Ascending aorta (tissue), 2 donors: ENCODE measurements around the gene GDF9. TPM values are rescaled to one million over a fixed set of nuclear protein-coding genes. Genes with fewer than 3 reads are reported as not detected.

Experiments
- DNase-seq, 2 donors: peaks; one replicate each; pipeline ENCODE4 v3.0.0-alpha.2; 2019; ENCODE audit warnings: low spot score in 2 of 2
- H3K27ac ChIP-seq, 2 donors: fragments of 200-600 bp; sonication (generic); one replicate each; pipeline ENCODE4 v1.5.1; 2016 to 2017; ENCODE audit warnings: mild to moderate bottlenecking in 1 of 2
- H3K27me3 ChIP-seq: fragments of 200-600 bp; sonication (generic); one replicate; pipeline ENCODE4 v1.5.1; 2017
- H3K36me3 ChIP-seq, 2 donors: fragments of 200-600 bp; sonication (generic); one replicate each; pipeline ENCODE4 v1.5.1; 2016
- H3K4me1 ChIP-seq, 2 donors: fragments of 200-600 bp; sonication (generic); one replicate each; pipeline ENCODE4 v1.5.1; 2016 to 2017; ENCODE audit warnings: mild to moderate bottlenecking in 1 of 2
- H3K4me3 ChIP-seq, 2 donors: fragments of 200-600 bp; sonication (generic); one replicate each; pipeline ENCODE4 v1.5.1; 2016 to 2017; ENCODE audit warnings: mild to moderate bottlenecking in 1 of 2
- H3K9me3 ChIP-seq, 2 donors: fragments of 200-600 bp; sonication (generic); one replicate each; pipeline ENCODE4 v1.5.1; 2016
- CTCF ChIP-seq, 3 experiments: fragments of 200-600 bp in 2 of 3; fragments of 450-650 bp in 1 of 3; sonication (generic) in 2 of 3; IDR thresholded peaks; one replicate each; pipeline ENCODE4 v1.5.1; 2016 to 2019; ENCODE audit warnings: antibody characterized with exemption in 3 of 3, mild to moderate bottlenecking in 1 of 3, moderate library complexity in 1 of 3
- intact Hi-C: fragments of 100-400 bp; cut with DNase I; formaldehyde crosslinking; loops from one replicate; pipeline ENCODE4 v1.15.1; 2023
- total RNA-seq: library from RNA; depleted of rRNA; stranded (reverse); fragments of >200 nt; gene quantifications from one replicate; pipeline ENCODE4 v1.1.0, GENCODE V29; 2016

Gene GDF9
- total RNA-seq, 1 donor from 2014 or later = not detected

GRCh38 chr5:132812123-132812765, 54.0 kb downstream of the GDF9 start:
- DNase-seq = peak in 1 of 2 donors; percentile 62
- Histone ChIP-seq H3K27me3 (peaks cover 5% of the 10 kb centered on the region), H3K4me3 (no peak overlapping the region), H3K27ac (no peak overlapping the region), H3K4me1 (peaks cover 7 to 8% of the 10 kb centered on the region in 2 donors), H3K36me3 (no peaks in the 10 kb centered on the region), H3K9me3 (no peaks in the 10 kb centered on the region)
- no peak for TF ChIP-seq CTCF (IDR thresholded peaks at IDR 0.05)
- intact Hi-C loops = loop anchor here (5.0 kb wide), 1 partner anchor 35 kb away; the partner anchor contains the start of gene SEPTIN8

Other genes with a start within 250 kb of the GDF9 start
- gene IL13, start 208.3 kb downstream of the GDF9 start, total RNA-seq = not detected
- not detected for gene IL4, start 192.5 kb downstream of the GDF9 start, total RNA-seq
- 4.4 TPM for gene KIF3A, start 128.9 kb downstream of the GDF9 start, total RNA-seq
- gene CCNI2, start 119.0 kb downstream of the GDF9 start, total RNA-seq = not detected
- gene SEPTIN8, start 89.2 kb downstream of the GDF9 start, total RNA-seq = 113 TPM
- not detected for gene SOWAHA, start 53.2 kb downstream of the GDF9 start, total RNA-seq
- gene SHROOM1, start 35.8 kb downstream of the GDF9 start, total RNA-seq = 49.4 TPM
- 53.6 TPM for gene UQCRQ, start 173 bp upstream of the GDF9 start, total RNA-seq
- 0.21 TPM for gene LEAP2, start 7.2 kb upstream of the GDF9 start, total RNA-seq
- 63.0 TPM for gene AFF4, start 97.2 kb upstream of the GDF9 start, total RNA-seq
- 1.9 TPM for gene ZCCHC10, start 160.1 kb upstream of the GDF9 start, total RNA-seq
- 16.2 TPM for gene HSPA4, start 185.5 kb upstream of the GDF9 start, total RNA-seq